GM19023 (cell line): ENCODE results near the gene PPM1H.
"Not testable (repeated sequence)": the region's sequence is repeated elsewhere in the genome, so short reads cannot be mapped to it uniquely, and the experiment has no call there.

ENCODE experiments used
- ATAC-seq: cut with Tn5 transposase; IDR thresholded peaks from one replicate; pipeline ENCODE4 v1.9.1; 2021; ENCODE audit warnings: mild to moderate bottlenecking, moderate library complexity; ENCODE audit not compliant: unreplicated experiment

Gene PPM1H

GRCh38 chr12:62841846-62842245, 93.1 kb downstream of the PPM1H start:
- ATAC-seq = no peak

GRCh38 chr12:62840806-62841205, 94.1 kb downstream of the PPM1H start:
- no peak for ATAC-seq

DNA sequence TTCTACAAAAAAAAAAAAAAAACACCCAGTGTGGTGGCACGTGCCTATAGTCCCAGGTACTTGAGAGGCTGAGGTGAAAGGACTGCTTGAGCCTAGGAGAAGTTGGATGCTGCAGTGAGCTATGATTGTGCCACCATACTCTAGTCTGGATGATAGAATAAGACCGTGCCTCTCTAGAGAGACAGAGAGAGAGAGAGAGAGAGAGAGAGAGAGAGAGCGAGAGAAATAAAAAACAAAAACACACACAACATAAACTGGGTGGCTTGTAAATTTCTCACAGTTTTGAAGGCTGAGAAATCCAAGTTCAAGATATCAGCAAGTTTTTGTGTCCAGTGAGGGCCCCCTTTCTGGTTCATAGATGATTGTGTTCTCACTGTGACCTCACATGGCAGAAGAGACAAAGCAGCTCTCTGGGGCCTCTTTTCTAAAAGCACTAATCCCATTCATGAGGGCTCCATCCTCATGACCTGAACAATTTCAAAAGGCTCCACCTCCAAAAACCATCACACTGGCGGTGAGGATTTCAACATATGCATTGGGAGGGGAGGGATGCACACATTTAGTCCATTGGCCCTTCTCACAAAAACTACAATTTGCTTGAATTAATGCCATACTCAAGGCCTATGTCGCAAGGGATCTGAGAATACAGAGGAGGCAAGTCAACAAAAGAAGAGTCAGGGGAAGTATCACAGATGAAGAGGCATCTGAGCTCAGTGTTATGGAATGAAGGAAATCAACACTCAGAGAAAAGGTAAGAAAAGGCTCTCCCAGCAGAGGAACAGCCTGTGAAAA, 94.9 kb downstream of the PPM1H start:
- no peak for ATAC-seq

DNA sequence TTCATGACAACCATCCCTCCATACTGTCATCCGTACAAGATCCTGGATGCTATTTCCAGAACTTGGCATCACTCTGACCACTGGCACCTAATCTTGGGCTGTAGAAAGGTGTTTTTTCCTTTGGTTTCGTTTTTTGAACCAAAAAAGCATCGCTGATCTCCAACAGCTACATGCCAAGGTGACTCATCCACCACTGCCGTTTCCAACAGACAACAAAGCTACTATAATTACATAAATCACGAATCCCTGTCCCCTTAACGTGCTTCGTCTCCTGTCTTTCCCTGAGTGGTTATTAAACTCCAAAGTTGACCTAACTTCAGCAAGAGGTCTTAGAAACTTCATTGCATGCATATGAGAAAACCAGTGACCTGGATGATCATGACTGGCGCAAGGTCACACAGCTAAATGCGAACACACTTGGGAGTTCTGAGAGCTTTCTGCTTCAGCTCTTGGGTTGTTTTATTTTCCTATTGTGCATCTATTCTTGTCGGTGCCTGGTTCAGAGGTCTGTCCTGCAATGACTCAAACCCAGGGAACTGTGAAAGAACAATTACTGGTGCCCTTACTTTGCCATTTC, 99.9 kb downstream of the PPM1H start:
- ATAC-seq = no peak

DNA sequence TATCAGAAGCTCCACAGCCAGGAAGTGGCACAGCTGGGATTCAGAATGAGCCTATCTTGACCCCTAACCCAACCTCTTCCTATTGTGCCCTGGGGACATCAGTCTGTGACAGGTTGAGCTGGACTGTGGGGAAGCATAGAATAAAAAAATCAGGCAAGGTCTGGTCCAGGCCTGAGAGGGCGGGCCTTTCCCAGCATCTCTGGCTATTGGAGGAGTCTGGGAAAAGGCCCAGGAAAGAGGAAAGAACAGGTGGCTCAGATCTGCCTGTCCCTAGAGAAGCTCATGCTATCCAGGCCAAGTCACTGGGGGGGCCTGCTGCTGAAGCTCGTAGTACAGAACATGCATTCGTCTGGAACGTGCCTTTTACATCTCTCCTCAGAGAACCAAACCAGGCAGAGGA, 100.5 kb downstream of the PPM1H start:
- no peak for ATAC-seq

- ATAC-seq = no peak
Measured at GRCh38 chr12:62833634-62834033, 101.3 kb downstream of the PPM1H start.

- no peak for ATAC-seq
Measured at GRCh38 chr12:62832558-62832957, 102.4 kb downstream of the PPM1H start.

- ATAC-seq = no peak
Measured at GRCh38 chr12:62832027-62832426, 102.9 kb downstream of the PPM1H start.

GRCh38 chr12:62827855-62828254, 107.1 kb downstream of the PPM1H start:
- ATAC-seq = no peak

- no peak for ATAC-seq
Measured at GRCh38 chr12:62827042-62827441, 107.9 kb downstream of the PPM1H start.

DNA sequence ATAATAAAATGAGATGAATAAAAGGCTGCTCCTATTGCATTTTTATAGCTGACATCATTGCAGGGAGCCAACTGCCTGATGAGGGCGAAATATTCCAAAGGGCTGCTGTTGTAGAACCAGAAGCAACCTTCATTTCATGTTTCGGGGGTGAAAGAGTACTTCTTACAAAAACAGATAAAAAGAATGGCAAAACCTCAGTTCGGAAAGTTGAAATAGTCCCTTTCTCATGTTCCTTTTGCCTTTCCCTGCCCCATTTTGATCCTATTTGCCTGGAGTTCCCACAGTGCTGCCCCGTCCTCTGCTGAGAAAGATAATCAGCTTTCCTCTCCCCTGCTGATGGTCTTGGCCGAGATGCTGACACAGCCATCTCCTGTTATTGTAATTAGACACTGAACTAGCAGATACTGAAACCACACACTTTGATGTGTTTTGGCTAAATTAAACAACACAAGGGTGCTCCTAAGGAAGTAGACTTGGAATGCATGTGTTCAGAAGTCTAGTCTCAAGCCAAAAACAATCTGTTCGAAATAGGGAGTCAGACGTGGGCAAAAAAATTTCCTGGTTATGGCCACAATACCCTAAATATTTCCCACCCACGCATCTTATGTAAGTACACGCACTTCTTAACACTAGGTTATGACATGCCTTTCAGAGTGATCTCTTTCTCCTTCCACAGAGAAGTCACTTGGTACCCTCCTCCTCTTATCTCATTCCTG, 117.2 kb downstream of the PPM1H start:
- ATAC-seq = no peak

- ATAC-seq = no peak
Measured at GRCh38 chr12:62814243-62814642, 120.7 kb downstream of the PPM1H start.

DNA sequence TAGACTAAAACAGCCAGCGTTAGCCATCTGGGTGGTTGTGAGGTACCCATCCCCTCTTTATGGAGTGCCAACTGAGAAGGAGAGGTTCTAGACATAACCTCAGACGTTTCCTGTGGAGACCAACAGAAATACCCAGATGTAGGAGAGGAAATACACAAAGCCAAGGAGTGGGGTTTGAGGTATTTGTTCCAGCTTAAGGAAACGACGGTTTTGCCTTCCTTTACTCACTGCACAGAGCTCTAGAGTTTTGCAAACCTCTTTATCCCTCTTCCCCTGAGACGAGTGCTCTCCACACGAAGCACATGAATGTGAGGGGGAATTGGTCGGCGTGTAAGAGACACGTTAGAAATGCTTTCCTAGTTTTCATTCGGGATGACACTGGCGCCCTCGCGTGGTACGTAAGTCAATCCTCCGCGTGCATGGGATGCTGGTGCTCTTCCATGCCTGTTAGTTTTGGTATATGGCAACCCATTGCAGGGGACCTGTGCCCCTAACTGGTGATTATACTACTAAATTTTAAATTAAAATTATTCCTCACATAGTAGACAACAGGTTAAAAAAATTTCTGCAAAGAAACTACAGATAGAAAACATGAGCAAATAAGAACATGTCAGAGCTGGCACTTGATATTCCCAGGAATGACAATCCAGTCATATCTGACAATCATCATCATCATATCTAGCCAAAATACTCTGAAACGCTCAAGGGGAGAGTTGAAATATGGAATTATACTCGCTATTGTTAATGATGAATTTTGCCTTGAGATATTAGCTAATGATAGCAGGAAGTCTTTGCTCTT, 121.7 kb downstream of the PPM1H start:
- ATAC-seq = peak; percentile 45

- not testable (repeated sequence) for ATAC-seq
Measured at GRCh38 chr12:62811481-62811880, 123.5 kb downstream of the PPM1H start.

- ATAC-seq = peak; percentile 81
Measured at GRCh38 chr12:62808166-62808879, 126.6 kb downstream of the PPM1H start.

GRCh38 chr12:62806893-62807292, 128.1 kb downstream of the PPM1H start:
- no peak for ATAC-seq

- ATAC-seq = no peak
Measured at GRCh38 chr12:62806244-62806836, 128.6 kb downstream of the PPM1H start.

DNA sequence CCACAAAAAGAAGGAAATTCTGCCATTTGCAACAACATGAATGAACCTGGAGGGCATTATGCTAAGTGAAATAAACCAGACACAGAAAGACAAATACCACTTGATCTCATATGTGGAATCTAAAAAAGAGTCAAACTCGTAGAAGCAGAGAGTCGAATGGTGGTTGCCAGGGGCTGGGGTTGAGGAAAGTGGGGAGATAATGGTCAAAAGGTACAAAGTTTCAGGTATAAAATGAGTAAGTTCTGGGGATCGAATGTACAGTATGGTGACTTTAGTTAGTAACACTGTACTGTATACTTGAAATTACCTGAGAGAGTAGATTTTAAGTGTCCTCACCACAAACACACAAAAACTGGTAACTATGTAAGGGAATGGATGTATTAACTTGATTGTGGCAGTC, 129.4 kb downstream of the PPM1H start:
- no peak for ATAC-seq

DNA sequence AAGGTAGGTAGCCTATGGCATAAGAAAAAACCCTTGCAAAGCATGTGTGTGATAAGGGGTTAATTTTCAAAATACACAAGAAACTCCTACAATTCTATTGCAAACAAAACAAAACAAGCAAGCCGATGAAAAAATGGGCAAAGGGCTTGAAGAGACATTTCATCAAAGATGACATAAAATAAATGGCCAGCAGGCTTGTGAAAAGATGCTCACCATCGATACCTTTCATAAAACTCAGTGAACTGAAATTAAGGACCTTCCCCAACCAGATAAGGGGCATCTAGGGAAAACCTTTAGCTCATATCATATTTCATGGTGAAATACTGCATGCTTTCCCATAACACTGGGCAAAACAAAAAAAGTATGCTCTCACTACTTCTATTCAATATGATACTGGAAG, 131.2 kb downstream of the PPM1H start:
- no peak for ATAC-seq

GRCh38 chr12:62802984-62803383, 132.0 kb downstream of the PPM1H start:
- no peak for ATAC-seq
